GM12874 (cell line): ENCODE measurements around the gene HCFC1R1.

Experiments used
- TF ChIP-seq, protein P1 (sequence below): IDR thresholded peaks from 2 replicates; pipeline ENCODE4 v1.5.1; 2011; ENCODE audit warnings: low read depth, mild to moderate bottlenecking, control low read depth, low read length, moderate library complexity; ENCODE audit not compliant: insufficient read depth

The HCFC1R1 gene

DNA sequence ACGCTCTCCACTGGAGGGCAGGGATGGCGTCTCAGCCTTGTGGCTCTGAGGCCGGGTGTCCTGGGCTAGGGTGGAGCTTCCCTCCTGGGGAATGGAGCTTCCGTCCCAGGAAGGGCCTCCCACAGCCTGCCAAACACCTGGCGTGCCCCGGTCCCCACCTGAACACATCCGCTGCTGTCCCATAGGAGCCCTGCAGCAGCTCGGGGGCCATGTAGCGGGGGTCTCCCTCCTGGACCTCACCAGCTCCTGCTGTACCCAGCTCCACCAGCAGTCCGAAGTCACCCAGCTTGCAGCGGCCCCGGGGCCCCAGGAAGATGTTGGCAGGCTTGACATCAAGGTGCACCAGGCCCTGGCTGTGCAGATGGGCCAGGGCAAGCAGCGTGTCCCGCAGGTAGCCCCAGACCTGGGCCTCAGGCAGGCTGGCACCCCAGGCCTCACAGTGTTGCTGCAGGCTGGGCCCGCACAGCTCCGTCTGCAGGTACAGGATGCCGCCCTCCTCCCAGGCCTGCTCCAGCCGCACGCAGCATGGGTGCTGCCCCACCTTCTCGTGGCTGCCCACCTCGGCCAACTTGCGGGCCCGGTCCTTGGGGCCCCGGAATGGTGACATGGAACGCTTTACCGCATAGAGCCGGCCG, 48.5 kb downstream of the HCFC1R1 start:
- TF ChIP-seq, protein P1, sequence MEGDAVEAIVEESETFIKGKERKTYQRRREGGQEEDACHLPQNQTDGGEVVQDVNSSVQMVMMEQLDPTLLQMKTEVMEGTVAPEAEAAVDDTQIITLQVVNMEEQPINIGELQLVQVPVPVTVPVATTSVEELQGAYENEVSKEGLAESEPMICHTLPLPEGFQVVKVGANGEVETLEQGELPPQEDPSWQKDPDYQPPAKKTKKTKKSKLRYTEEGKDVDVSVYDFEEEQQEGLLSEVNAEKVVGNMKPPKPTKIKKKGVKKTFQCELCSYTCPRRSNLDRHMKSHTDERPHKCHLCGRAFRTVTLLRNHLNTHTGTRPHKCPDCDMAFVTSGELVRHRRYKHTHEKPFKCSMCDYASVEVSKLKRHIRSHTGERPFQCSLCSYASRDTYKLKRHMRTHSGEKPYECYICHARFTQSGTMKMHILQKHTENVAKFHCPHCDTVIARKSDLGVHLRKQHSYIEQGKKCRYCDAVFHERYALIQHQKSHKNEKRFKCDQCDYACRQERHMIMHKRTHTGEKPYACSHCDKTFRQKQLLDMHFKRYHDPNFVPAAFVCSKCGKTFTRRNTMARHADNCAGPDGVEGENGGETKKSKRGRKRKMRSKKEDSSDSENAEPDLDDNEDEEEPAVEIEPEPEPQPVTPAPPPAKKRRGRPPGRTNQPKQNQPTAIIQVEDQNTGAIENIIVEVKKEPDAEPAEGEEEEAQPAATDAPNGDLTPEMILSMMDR = no peak

DNA sequence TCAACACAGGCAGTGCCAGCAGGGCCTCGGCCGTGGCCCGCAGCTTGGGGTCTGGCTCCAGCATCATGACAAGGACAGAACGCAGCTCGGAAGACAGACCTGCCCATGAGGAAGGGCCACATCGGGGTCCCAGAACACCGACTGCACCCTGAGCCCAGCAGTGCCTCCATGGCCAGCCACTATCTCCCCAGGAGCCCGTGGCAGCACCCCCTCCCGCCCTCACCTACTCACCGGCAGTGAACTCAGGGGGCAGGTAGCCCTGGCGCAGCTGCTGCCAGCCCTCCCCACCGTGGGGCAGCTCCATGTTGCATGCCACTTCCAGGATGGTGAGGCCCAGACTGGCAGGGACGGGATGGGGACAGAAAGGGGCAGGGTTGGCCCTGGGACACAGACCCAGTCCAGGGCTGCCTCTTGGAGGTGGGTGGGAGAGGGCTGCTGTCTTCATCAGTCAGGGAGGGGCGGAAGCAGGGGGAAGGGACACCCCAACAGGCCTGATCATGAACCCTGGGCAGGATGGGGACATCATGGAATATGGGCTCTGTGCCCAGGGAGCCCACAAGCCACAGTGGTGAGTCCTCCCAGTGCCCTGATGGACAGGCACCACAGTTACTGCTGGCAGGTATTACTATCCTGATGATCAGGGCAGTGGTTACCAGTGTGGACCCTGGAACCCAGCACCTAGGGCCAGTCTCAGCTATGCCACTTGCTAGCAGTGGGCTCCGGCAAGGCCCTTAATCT, 49.3 kb downstream of the HCFC1R1 start:
- TF ChIP-seq, protein P1 = no peak

DNA sequence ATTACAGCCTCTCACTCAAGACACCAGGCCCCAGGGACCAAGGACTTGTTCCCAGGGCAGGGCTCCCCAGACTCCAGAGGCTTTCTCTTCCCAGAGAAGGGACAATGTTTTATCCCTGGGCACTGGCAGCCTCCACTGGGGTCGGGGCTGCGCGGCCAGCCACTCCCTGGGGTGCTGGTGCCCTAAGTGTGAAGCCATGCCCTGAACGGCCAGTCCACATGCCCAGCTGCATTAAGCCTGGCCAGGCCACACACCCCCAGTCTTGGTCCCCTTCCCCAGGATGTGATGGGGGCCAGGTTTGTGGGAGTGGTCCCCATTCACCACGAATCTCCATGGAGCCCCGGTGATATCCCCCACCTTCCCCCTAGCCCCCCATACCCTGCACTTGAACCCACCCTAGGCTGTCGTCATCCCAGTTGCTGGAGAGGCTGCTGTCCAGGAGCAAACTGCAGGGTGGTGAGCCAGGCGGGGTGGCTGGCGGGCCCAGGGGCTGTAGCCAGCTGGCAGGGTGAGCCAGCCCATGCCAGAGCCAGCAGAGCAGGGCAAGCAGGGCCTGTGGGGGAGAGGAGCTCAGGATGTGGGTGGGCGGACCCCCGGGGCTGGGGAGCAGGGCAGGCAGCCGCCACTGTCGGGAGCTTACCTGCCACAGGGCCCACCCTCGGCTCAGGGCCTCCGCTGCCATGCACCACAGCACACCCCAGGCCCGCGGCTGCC, 50.0 kb downstream of the HCFC1R1 start:
- TF ChIP-seq, protein P1 = no peak

DNA sequence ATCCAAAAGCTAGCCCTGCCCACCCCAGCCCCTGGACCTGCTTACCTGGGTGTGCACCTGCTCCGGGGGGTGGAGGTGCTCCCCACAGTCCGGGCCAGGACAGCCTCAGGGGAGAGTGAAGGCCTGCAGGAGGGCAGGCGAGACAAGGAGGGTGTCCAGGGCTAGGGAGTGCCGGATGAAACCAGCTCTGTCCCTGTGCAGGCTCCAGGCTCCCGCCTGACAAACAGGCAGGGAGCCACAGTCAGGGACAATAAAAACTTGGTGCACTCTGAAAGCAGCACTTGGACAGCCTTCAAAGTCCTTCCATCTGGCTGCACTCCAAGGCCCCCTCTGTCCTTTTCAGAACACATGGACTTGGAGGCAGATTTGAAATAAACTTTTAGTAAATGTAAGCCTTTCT, 50.6 kb downstream of the HCFC1R1 start:
- TF ChIP-seq, protein P1 = no peak
